Naive thymus-derived CD4-positive, alpha-beta T cell (primary cell): ENCODE data around the gene PLEKHA7. TPM values are rescaled to one million over a fixed set of nuclear protein-coding genes. Genes with fewer than 3 reads are reported as not detected.

Source experiments
- ATAC-seq: fragments of 150-1000 bp; cut with Tn5 transposase; 2 replicates; pipeline ENCODE4 v1.10.0; 2021; ENCODE audit warnings: mild to moderate bottlenecking, moderate library complexity
- CTCF ChIA-PET: fragments of 350-600 bp; sonication (Branson Sonifier 250); formaldehyde crosslinking; loops from one replicate; lab custom pipeline; 2021; ENCODE audit warnings: antibody characterized with exemption; lab: Charles Lee
- POLR2A ChIA-PET: fragments of 350-600 bp; sonication (Branson Sonifier 250); formaldehyde crosslinking; loops from one replicate; lab custom pipeline; 2021; ENCODE audit warnings: antibody characterized with exemption, inconsistent platforms; lab: Charles Lee
- DNase-seq, 9 donors: peaks; one replicate each; pipeline versions ENCODE4 v3.0.0 to v3.0.0-alpha.2; 2020 to 2022; ENCODE audit warnings: mixed read lengths in 1 of 9
- H3K27ac ChIP-seq: one replicate; pipeline ENCODE4 v1.7.0; 2013; ENCODE audit warnings: mild to moderate bottlenecking, low read depth, low read length, moderate library complexity
- H3K27me3 ChIP-seq, 2 donors: one replicate each; pipeline ENCODE4 v1.7.0; 2013; ENCODE audit warnings: low read length in 2 of 2, mild to moderate bottlenecking in 2 of 2, moderate library complexity in 2 of 2; ENCODE audit not compliant: control insufficient read depth in 2 of 2, insufficient read depth in 2 of 2
- H3K36me3 ChIP-seq, 3 experiments: 1 replicate in 2 of 3; 2 replicates in 1 of 3; pipeline ENCODE4 v1.7.0; 2013; ENCODE audit warnings: low read length in 3 of 3, mild to moderate bottlenecking in 3 of 3, moderate library complexity in 1 of 3; ENCODE audit not compliant: insufficient read depth in 3 of 3, control insufficient read depth in 2 of 3
- H3K4me1 ChIP-seq, 2 donors: one replicate each; pipeline ENCODE4 v1.7.0; 2013; ENCODE audit warnings: low read length in 2 of 2, mild to moderate bottlenecking in 2 of 2, moderate library complexity in 1 of 2; ENCODE audit not compliant: control insufficient read depth in 2 of 2, insufficient read depth in 2 of 2
- H3K4me3 ChIP-seq: 2 replicates; pipeline ENCODE4 v1.7.0; 2013; ENCODE audit warnings: mild to moderate bottlenecking, low read length
- H3K9me3 ChIP-seq, 3 experiments: 1 replicate in 2 of 3; 2 replicates in 1 of 3; pipeline ENCODE4 v1.7.0; 2013; ENCODE audit warnings: low read length in 3 of 3; ENCODE audit not compliant: control insufficient read depth in 2 of 3
- H3K27ac Mint-ChIP-seq, 9 donors: one replicate each; pipeline ENCODE4 v1.8.0; 2020 to 2022; ENCODE audit warnings: mixed read lengths in 9 of 9, mild to moderate bottlenecking in 8 of 9, moderate library complexity in 5 of 9, inconsistent platforms in 2 of 9
- H3K27me3 Mint-ChIP-seq, 5 donors: one replicate each; pipeline ENCODE4 v1.8.0; 2021 to 2022; ENCODE audit warnings: mixed read lengths in 5 of 5, mild to moderate bottlenecking in 1 of 5
- H3K36me3 Mint-ChIP-seq, 5 donors: one replicate each; pipeline ENCODE4 v1.8.0; 2020 to 2022; ENCODE audit warnings: mixed read lengths in 5 of 5, mild to moderate bottlenecking in 3 of 5, inconsistent platforms in 1 of 5
- H3K4me1 Mint-ChIP-seq, 7 donors: one replicate each; pipeline ENCODE4 v1.8.0; 2020 to 2022; ENCODE audit warnings: mixed read lengths in 7 of 7, mild to moderate bottlenecking in 3 of 7, inconsistent platforms in 1 of 7
- H3K4me3 Mint-ChIP-seq, 10 donors: one replicate each; pipeline ENCODE4 v1.8.0; 2020 to 2022; ENCODE audit warnings: mild to moderate bottlenecking in 10 of 10, mixed read lengths in 10 of 10, moderate library complexity in 6 of 10, inconsistent platforms in 2 of 10
- H3K9me3 Mint-ChIP-seq, 11 donors: one replicate each; pipeline ENCODE4 v1.8.0; 2020 to 2022; ENCODE audit warnings: mixed read lengths in 11 of 11, mild to moderate bottlenecking in 4 of 11, inconsistent platforms in 1 of 11, moderate library complexity in 1 of 11
- intact Hi-C, 2 donors: fragments of 100-400 bp; cut with micrococcal nuclease; formaldehyde crosslinking; loops; one replicate each; pipeline ENCODE4 v1.15.1; 2023
- polyA plus RNA-seq, 2 donors: library from polyadenylated mRNA; unstranded; fragments of 300-500 nt; fragmentation: Illumina TruSeq; gene quantifications; one replicate each; pipeline ENCODE4 v1.2.3, GENCODE V29; 2021
- total RNA-seq, 6 experiments: library from RNA in 5 of 6; stranded (reverse) in 5 of 6; gene quantifications; 1 replicate in 5 of 6; 2 replicates in 1 of 6; pipeline ENCODE4 v1.2.3 and lab custom pipeline; 2021 to 2026

PLEKHA7 gene
- total and polyA plus RNA-seq, 7 experiments from 2014 or later = 0.84 to 4.8 (median 2.4) TPM

DNA sequence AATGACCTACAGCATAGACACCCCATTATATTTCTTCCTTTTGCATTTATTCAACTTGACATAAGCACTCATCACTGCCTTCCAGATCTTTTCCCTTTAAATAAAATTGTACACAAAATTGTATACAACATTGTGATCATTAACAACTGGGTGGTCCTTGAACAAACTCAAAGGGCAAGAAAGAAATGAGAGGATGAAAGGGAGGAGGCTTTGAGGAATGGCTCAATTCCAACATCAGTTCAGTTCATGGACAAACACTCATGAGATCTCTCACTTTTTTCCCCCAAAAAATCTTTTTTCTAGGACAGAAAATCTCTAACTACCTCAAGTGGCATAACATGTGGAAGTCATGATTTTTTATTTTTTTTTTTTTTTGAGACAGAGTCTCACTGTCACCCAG lies 113.7 kb downstream of the PLEKHA7 start:
- Mint-ChIP-seq H3K9me3 (peaks cover 0 to 6% (median 0%) of the 10 kb centered on the region in 11 donors), H3K27ac (no peak overlapping the region), H3K4me3 (no peak overlapping the region), H3K4me1 (peaks cover 0 to 33% (median 5%) of the 10 kb centered on the region in 7 donors), H3K36me3 (peaks cover 0 to 4% (median 0%) of the 10 kb centered on the region in 5 donors), H3K27me3 (no peaks in the 10 kb centered on the region)
- ChIA-PET POLR2A (no interaction called here), CTCF (no interaction called here)
- Histone ChIP-seq H3K9me3 (no peaks in the 10 kb centered on the region), H3K27ac (no peak overlapping the region), H3K36me3 (no peaks in the 10 kb centered on the region), H3K27me3 (no peaks in the 10 kb centered on the region), H3K4me1 (no peaks in the 10 kb centered on the region), H3K4me3 (no peak overlapping the region)
- DNase-seq (no peak), ATAC-seq (no peak)
- intact Hi-C loops = no loop called here

DNA sequence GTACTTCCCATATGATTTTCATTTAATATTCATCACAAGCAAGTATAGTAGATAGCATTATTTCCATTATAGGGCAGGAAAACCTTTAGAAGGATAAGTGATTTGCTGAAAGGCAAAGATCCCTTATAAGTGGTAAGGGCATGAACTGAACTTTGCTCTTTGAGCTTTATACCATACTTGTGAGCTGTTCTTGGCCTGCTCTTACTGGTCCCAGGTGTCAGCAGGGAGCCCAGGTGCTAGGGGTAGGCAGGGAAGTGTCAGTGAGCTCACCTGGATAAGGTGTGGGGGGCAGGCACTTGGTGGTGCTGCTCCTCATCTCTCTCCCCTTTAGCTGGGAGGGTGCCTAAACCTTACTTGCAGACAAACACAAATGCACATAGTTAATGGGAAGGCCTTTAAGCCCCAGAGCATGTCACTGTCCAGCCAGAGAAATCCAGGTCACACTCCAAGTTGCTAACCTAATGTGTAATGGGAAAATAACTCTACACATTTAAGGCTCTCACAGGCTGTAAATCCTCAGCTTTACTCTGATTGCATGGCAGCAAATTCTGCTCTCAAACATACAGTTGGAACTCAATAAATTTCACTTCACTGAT lies 114.4 kb downstream of the PLEKHA7 start:
- peaks cover 0 to 33% (median 5%) of the 10 kb centered on the region in 7 donors for H3K4me1 Mint-ChIP-seq
- intact Hi-C loops = no loop called here
- H3K4me3 Mint-ChIP-seq = no peak overlapping the region
- no peaks in the 10 kb centered on the region for H3K27me3 Mint-ChIP-seq
- DNase-seq (no peak), ATAC-seq (no peak)
- Histone ChIP-seq H3K36me3 (no peaks in the 10 kb centered on the region), H3K27ac (no peak overlapping the region), H3K9me3 (no peaks in the 10 kb centered on the region), H3K4me3 (no peak overlapping the region), H3K4me1 (no peaks in the 10 kb centered on the region), H3K27me3 (no peaks in the 10 kb centered on the region)
- ChIA-PET CTCF (no interaction called here), POLR2A (no interaction called here)
- peaks cover 0 to 6% (median 0%) of the 10 kb centered on the region in 11 donors for H3K9me3 Mint-ChIP-seq
- peaks cover 0 to 4% (median 0%) of the 10 kb centered on the region in 5 donors for H3K36me3 Mint-ChIP-seq
- no peak overlapping the region for H3K27ac Mint-ChIP-seq

DNA sequence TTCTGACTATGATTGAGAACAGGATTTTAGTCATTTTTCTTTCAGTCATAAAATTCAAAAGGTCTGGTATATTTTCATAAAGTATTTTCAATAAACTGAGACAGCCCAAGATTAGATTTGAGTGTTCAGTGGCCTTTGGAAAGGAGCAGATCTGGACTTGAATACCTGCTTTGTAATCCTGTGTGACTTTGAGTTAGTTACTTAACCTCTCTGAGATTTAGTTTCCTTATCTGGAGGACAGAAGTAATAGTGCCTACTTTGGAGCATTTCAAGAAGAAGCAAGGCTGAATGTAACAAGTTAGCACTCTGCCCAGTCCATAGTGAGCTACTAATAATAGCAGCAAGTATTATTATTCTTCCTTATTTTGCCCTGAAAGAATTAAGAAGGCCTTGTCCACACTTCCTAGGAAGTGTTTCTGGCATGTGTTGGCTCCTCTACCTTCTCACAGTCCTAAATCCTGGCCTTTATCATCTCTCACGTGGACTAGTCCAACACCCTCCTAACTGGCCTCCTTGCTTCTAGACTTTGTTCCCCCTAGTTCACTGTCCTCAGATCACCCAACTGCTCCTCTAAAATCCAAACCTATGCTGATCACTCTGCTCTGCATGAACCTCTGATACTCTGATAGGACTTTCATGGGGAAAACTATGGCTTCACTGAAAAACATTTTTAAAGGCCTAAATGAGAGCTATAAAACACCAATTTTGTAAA lies 115.8 kb downstream of the PLEKHA7 start:
- H3K27ac ChIP-seq = no peak overlapping the region
- no peaks in the 10 kb centered on the region for H3K4me1 ChIP-seq
- ChIA-PET POLR2A (no interaction called here), CTCF (no interaction called here)
- H3K27me3 Mint-ChIP-seq = no peaks in the 10 kb centered on the region
- H3K9me3 ChIP-seq = no peaks in the 10 kb centered on the region
- H3K36me3 ChIP-seq = no peaks in the 10 kb centered on the region
- no peaks in the 10 kb centered on the region for H3K27me3 ChIP-seq
- ATAC-seq = no peak
- no peak overlapping the region for H3K27ac Mint-ChIP-seq
- no peak overlapping the region for H3K4me3 ChIP-seq
- no peak for DNase-seq
- peaks cover 0 to 25% (median 5%) of the 10 kb centered on the region in 7 donors for H3K4me1 Mint-ChIP-seq
- peaks cover 0 to 6% (median 0%) of the 10 kb centered on the region in 11 donors for H3K9me3 Mint-ChIP-seq
- H3K36me3 Mint-ChIP-seq = peaks cover 0 to 4% (median 0%) of the 10 kb centered on the region in 5 donors
- no peak overlapping the region for H3K4me3 Mint-ChIP-seq
- intact Hi-C loops = no loop called here

DNA sequence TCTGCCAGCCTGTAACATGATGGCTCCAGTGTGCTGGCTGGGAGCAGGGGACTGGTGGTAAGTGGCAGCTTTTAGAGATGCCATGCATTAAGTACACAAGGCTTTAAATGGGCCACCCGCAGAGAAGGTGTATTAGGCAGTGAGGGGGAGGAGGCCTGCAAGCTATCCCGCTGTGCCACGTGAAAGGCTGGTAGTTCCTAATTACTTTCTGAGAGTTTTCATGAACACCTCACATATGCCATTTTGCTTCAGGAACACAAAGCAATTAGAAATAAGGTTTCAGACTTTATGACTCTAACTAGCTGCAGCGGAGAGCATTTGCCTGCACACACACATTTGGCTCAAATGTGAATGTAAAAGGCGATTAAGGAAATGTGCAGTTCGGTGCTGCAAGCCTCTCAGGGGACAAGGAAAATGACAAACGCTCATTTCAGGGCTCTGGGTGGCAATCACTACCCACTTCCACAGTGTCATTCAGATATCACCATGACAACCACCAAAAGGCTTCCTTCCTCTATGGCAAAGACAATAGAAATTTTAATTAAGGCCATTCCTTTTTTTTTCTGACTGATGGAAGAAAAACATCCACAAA lies 116.6 kb downstream of the PLEKHA7 start:
- no peak overlapping the region for H3K27ac ChIP-seq
- no peaks in the 10 kb centered on the region for H3K36me3 ChIP-seq
- Mint-ChIP-seq H3K27me3 (no peaks in the 10 kb centered on the region), H3K9me3 (peaks cover 0 to 6% (median 0%) of the 10 kb centered on the region in 11 donors), H3K27ac (no peak overlapping the region), H3K4me1 (peaks cover 0 to 16% (median 0%) of the 10 kb centered on the region in 7 donors), H3K4me3 (no peak overlapping the region), H3K36me3 (peaks cover 0 to 4% (median 0%) of the 10 kb centered on the region in 5 donors)
- no peak overlapping the region for H3K4me3 ChIP-seq
- ChIA-PET POLR2A (no interaction called here), CTCF (no interaction called here)
- H3K27me3 ChIP-seq = no peaks in the 10 kb centered on the region
- H3K9me3 ChIP-seq = no peaks in the 10 kb centered on the region
- ATAC-seq (no peak), DNase-seq (no peak)
- intact Hi-C loops = no loop called here
- H3K4me1 ChIP-seq = no peaks in the 10 kb centered on the region

DNA sequence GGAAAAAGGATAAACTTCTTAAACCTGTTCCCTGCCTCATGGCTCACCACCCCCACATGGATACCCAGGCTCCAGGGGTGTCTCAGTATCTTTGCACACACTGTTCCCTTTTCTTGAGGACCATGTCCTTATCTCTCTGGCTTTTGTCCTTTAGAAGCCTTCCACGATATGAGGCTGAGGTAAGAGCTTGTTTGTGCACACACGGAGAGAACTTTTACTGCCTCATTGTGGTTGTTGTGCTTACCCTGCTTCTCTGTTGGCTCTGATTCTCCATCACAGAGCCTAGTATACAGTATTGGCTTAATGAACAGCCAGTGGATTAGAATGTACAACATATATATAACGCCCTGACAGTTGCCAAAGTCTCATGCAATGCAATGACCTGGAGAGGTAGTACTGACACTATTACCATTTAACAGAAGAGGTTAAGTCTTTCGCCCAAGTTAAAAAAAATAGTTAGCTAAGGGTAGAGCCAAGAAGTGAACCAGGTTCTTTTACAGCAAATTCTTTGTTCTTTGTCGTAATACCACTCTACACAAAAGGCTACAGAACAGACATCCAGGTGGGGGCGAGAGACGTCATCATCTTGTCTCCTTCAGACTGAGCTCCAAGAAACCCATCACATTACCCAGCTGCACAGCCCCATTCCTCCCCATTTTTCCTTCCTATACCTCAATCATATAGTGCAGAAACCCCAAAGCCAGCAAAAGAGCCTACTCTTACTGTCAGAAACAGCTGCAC lies 117.3 kb downstream of the PLEKHA7 start:
- H3K4me1 Mint-ChIP-seq = peaks cover 0 to 10% (median 0%) of the 10 kb centered on the region in 7 donors
- H3K9me3 ChIP-seq = no peaks in the 10 kb centered on the region
- intact Hi-C loops = no loop called here
- ATAC-seq (no peak), DNase-seq (no peak)
- H3K9me3 Mint-ChIP-seq = peaks cover 0 to 6% (median 0%) of the 10 kb centered on the region in 11 donors
- H3K4me1 ChIP-seq = no peaks in the 10 kb centered on the region
- H3K27me3 Mint-ChIP-seq = no peaks in the 10 kb centered on the region
- H3K27ac ChIP-seq = no peak overlapping the region
- no peaks in the 10 kb centered on the region for H3K27me3 ChIP-seq
- no peak overlapping the region for H3K4me3 Mint-ChIP-seq
- peaks cover 0 to 4% (median 0%) of the 10 kb centered on the region in 5 donors for H3K36me3 Mint-ChIP-seq
- no peak overlapping the region for H3K27ac Mint-ChIP-seq
- ChIA-PET POLR2A (no interaction called here), CTCF (no interaction called here)
- no peaks in the 10 kb centered on the region for H3K36me3 ChIP-seq
- no peak overlapping the region for H3K4me3 ChIP-seq

DNA sequence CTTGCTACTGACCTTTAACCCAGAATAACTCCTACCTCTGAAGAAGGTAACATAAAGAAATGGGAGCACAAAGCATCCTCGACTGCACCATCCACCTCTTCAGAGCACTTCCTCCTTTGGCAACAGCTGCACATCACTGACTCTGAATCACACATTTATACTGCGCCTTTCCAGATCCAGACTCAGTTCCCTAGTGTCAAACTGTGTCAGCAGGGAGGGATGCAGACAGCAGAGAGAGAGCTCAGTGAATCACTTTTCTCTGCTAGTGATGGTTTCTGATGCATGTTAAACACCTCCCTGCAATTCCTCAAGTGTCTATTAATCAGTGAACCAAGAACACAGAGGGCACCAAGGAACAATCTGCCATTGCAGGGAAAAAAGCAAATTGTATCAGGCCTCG lies 118.9 kb downstream of the PLEKHA7 start:
- no peaks in the 10 kb centered on the region for H3K4me1 ChIP-seq
- no peak overlapping the region for H3K27ac Mint-ChIP-seq
- DNase-seq (no peak), ATAC-seq (no peak)
- peaks cover 0 to 15% (median 1%) of the 10 kb centered on the region in 11 donors for H3K9me3 Mint-ChIP-seq
- H3K4me3 Mint-ChIP-seq = no peak overlapping the region
- no peaks in the 10 kb centered on the region for H3K36me3 ChIP-seq
- peaks cover 0 to 4% (median 0%) of the 10 kb centered on the region in 7 donors for H3K4me1 Mint-ChIP-seq
- POLR2A ChIA-PET = no interaction called here
- intact Hi-C loops = no loop called here
- H3K36me3 Mint-ChIP-seq = peaks cover 0 to 2% (median 0%) of the 10 kb centered on the region in 5 donors
- H3K27me3 Mint-ChIP-seq = no peaks in the 10 kb centered on the region
- no peak overlapping the region for H3K4me3 ChIP-seq
- CTCF ChIA-PET = no interaction called here
- no peaks in the 10 kb centered on the region for H3K9me3 ChIP-seq
- no peak overlapping the region for H3K27ac ChIP-seq
- H3K27me3 ChIP-seq = no peaks in the 10 kb centered on the region
